Esophagus muscularis mucosa (tissue), 4 donors: Measurements from ENCODE around the gene CDH1. TPM values are rescaled to one million over a fixed set of nuclear protein-coding genes. Genes with fewer than 3 reads are reported as not detected.

ENCODE experiments used
- DNase-seq: peaks from one replicate; pipeline ENCODE4 v3.0.0-alpha.2; 2017; ENCODE audit errors: extremely low spot score
- H3K27ac ChIP-seq, 4 donors: fragments of 200-600 bp; sonication (generic); replicated peaks in 1 of 4; 1 replicate in 3 of 4; 2 replicates in 1 of 4; pipeline ENCODE4 v1.5.1; 2016 to 2019; ENCODE audit warnings: mild to moderate bottlenecking in 1 of 4
- H3K27me3 ChIP-seq, 4 donors: fragments of 200-600 bp; sonication (generic); one replicate each; pipeline versions ENCODE4 v1.5.1 to v1.6.0; 2016 to 2019
- H3K36me3 ChIP-seq, 4 donors: fragments of 200-600 bp; sonication (generic); one replicate each; pipeline ENCODE4 v1.5.1; 2016 to 2019
- H3K4me1 ChIP-seq, 4 donors: fragments of 200-600 bp; sonication (generic); one replicate each; pipeline ENCODE4 v1.5.1; 2016 to 2019
- H3K4me3 ChIP-seq, 4 donors: fragments of 200-600 bp; sonication (generic); 1 replicate in 2 of 4; 2 replicates in 2 of 4; pipeline ENCODE4 v1.5.1; 2016 to 2019; ENCODE audit warnings: mild to moderate bottlenecking in 4 of 4, moderate library complexity in 1 of 4
- H3K9me3 ChIP-seq, 4 donors: fragments of 200-600 bp; sonication (generic); 1 replicate in 3 of 4; 2 replicates in 1 of 4; pipeline ENCODE4 v1.5.1; 2016 to 2019
- EP300 ChIP-seq: sonication (generic); formaldehyde crosslinking; IDR thresholded peaks from one replicate; pipeline ENCODE4 v1.6.1; 2017; ENCODE audit warnings: antibody characterized with exemption
- POLR2A ChIP-seq: fragments of 450-650 bp; IDR thresholded peaks from one replicate; pipeline ENCODE4 v1.6.1; 2017; ENCODE audit warnings: antibody characterized with exemption, moderate library complexity, mild to moderate bottlenecking, low read depth
- POLR2AphosphoS5 ChIP-seq, 2 donors: sonication (generic); formaldehyde crosslinking; IDR thresholded peaks; one replicate each; pipeline ENCODE4 v1.6.1; 2017; ENCODE audit warnings: antibody characterized with exemption in 2 of 2
- WGBS: methylation state at CpG from one replicate; pipeline ENCODE4 v1.1.5; 2018; 5-methylcytosine and 5-hydroxymethylcytosine counted together
- intact Hi-C: fragments of 100-400 bp; cut with DNase I; formaldehyde crosslinking; loops from one replicate; pipeline ENCODE4 v1.15.1; 2023
- total RNA-seq, 4 donors: library from RNA; depleted of rRNA; stranded (reverse); fragments of >200 nt; gene quantifications; one replicate each; pipeline versions ENCODE4 v1.1.0 to v1.2.1, GENCODE V29; 2016
- TF ChIP-seq, protein P1 (sequence below), 3 experiments: fragments of 200-600 bp in 2 of 3; fragments of 450-650 bp in 1 of 3; sonication (generic) in 2 of 3; IDR thresholded peaks; one replicate each; pipeline ENCODE4 v1.5.1; 2017 to 2019; ENCODE audit warnings: antibody characterized with exemption in 3 of 3, mild to moderate bottlenecking in 2 of 3, moderate library complexity in 1 of 3

Gene CDH1
- total RNA-seq, 4 donors from 2014 or later: 0.17 to 0.83 (median 0.51) TPM

DNA sequence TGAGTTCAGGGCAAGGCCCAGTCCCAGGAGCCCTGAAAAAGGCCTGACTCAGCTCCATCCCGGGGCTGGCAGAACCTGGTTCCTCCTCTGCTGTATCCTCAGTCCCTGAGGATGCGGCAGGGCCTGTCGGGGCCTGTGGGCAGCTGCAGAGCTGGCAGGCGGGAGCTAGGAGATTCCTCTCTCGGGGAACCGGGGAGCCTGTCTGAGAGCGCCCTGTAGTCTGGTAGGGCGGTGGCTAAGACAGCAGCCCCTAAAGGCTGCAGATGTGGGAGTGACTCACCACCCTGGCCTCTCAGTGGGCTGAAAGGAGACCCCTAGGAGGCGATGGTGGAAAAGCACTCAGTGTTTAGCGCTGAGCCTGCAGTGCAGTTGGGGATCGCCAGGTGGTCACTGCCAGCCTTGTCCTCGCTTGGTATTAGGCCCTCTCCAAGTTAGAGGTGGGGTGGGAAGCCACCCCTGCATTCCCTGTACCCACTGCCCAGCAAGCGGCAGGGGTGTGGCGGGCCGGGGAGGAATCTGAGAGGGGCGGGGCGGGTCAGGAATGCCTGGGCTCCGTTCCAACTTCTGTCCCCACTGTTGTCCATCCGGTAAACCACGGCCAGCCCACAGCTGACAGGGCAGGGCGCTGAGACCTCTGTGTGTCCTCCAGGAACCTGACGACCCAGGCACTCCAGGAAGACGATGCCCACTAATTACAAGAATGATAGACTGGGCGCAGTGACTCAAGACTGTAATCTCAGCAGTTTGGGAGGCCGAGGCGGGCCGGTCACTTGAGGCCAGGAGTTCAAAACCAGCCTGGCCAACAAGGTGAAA, 29.5 kb upstream of the CDH1 start:
- no peak for DNase-seq
- peaks cover 0 to 24% (median 0%) of the 10 kb centered on the region in 4 donors for H3K27me3 ChIP-seq
- WGBS: 71% methylated on average over 13 of the region's 27 CpGs

DNA sequence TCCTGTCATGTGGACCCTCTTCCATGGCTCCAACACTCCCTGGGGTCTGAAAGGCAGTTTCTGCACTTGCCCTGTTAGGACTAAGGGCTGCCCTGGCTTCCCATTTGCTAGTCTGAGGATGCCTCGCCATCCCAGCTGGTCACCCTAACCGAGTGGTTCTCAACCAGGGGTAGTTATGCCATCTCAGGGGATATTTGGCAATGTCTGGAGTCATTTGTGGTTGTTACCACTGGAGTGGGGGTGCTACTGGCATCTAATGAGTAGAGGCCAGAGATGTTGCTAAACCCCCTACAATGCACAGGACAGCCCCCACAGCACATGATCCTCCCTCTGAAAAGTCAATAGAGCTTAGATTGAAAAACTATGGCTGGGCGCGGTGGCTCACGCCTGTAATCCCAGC, 26.9 kb upstream of the CDH1 start:
- Histone ChIP-seq H3K27ac (no peak overlapping the region), H3K36me3 (no peaks in the 10 kb centered on the region), H3K4me1 (no peaks in the 10 kb centered on the region), H3K9me3 (no peaks in the 10 kb centered on the region), H3K27me3 (peaks cover 0 to 24% (median 0%) of the 10 kb centered on the region in 4 donors), H3K4me3 (no peak overlapping the region)
- 97% methylated on average over 5 of the region's 5 CpGs for WGBS
- intact Hi-C loops: no loop called here
- TF ChIP-seq EP300: no peak
- TF ChIP-seq POLR2A: no peak
- no peak for TF ChIP-seq POLR2AphosphoS5 (IDR thresholded peaks at IDR 0.05)
- TF ChIP-seq, protein P1, sequence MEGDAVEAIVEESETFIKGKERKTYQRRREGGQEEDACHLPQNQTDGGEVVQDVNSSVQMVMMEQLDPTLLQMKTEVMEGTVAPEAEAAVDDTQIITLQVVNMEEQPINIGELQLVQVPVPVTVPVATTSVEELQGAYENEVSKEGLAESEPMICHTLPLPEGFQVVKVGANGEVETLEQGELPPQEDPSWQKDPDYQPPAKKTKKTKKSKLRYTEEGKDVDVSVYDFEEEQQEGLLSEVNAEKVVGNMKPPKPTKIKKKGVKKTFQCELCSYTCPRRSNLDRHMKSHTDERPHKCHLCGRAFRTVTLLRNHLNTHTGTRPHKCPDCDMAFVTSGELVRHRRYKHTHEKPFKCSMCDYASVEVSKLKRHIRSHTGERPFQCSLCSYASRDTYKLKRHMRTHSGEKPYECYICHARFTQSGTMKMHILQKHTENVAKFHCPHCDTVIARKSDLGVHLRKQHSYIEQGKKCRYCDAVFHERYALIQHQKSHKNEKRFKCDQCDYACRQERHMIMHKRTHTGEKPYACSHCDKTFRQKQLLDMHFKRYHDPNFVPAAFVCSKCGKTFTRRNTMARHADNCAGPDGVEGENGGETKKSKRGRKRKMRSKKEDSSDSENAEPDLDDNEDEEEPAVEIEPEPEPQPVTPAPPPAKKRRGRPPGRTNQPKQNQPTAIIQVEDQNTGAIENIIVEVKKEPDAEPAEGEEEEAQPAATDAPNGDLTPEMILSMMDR (IDR thresholded peaks at IDR 0.05): no peak
- DNase-seq: no peak

More for the DNA sequence above, 29.5 kb upstream of the CDH1 start:
- H3K4me3 ChIP-seq: no peak overlapping the region
- H3K9me3 ChIP-seq: no peaks in the 10 kb centered on the region
- no peaks in the 10 kb centered on the region for H3K4me1 ChIP-seq
- no peak overlapping the region for H3K27ac ChIP-seq
- intact Hi-C loops: no loop called here
- no peaks in the 10 kb centered on the region for H3K36me3 ChIP-seq
- TF ChIP-seq EP300 (no peak), POLR2AphosphoS5 (IDR thresholded peaks at IDR 0.05) (no peak), POLR2A (no peak)
- TF ChIP-seq, protein P1 (IDR thresholded peaks at IDR 0.05): no peak

DNA sequence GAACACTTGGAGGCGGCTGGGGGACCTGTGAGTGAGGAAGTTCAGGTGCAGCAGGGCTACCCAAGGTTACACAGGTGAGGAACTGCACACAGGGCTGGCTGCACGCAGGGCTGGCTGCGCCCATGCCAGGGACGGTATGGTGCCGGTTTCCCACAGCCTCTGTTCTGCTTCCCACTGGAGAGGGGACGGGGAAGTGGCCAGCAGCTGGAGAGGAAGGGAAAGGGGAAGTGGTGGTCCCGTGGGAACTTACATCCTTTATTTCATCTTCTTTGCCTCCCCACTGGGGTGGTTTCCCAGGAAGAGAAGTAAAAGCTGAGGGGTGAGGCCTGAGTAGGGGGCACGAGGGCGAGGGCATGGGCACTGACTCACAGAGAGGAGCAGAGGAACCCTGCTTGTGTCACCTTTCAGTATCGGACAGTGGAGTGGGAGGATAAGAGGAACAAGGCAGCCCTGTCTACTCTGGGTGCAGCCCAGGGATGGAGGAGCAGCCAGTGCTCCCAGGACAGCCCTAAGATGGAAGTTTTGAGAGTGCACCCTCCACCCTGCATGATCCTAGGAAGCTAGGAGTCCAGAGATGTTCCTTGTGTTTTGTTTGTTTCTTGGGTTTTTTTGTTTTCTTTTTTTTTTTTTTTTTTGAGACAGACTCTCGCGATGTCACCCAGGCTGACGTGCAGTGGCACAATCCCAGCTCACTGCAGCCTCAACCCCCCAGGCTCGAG, 25.5 kb upstream of the CDH1 start:
- no peaks in the 10 kb centered on the region for H3K4me1 ChIP-seq
- H3K27me3 ChIP-seq: peaks cover 0 to 24% (median 0%) of the 10 kb centered on the region in 4 donors
- no peak overlapping the region for H3K27ac ChIP-seq
- TF ChIP-seq, protein P1 (IDR thresholded peaks at IDR 0.05): no peak
- TF ChIP-seq POLR2AphosphoS5 (IDR thresholded peaks at IDR 0.05): no peak
- no peak for TF ChIP-seq POLR2A
- no peak for TF ChIP-seq EP300
- 60% methylated on average over 14 of the region's 14 CpGs for WGBS
- DNase-seq: no peak
- no peaks in the 10 kb centered on the region for H3K36me3 ChIP-seq
- no peak overlapping the region for H3K4me3 ChIP-seq
- H3K9me3 ChIP-seq: no peaks in the 10 kb centered on the region
- intact Hi-C loops: no loop called here

DNA sequence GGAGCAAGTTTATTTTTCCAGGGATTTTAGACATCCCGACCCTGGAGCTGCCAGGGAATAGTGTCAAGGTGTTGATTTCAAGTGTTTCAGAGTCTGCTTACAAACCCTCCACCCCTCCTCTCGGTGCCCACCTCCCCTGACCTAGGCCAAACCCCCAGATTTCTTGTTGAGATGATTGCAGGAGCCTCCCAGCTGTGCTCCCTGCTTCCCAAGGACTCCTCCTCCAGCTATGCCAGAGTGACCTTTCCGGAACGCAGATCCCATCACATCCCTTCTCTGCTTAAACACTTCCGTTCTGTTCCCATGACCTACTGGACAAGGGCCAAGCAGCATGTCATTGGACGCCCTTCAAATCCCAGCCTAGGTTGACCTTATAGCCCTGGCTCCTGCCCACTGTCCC, 23.7 kb upstream of the CDH1 start:
- no peak for DNase-seq
- intact Hi-C loops: no loop called here
- no peak overlapping the region for H3K4me3 ChIP-seq
- H3K27ac ChIP-seq: no peak overlapping the region
- no peaks in the 10 kb centered on the region for H3K36me3 ChIP-seq
- WGBS: 58% methylated on average over 6 of the region's 6 CpGs
- no peaks in the 10 kb centered on the region for H3K4me1 ChIP-seq
- peaks cover 0 to 24% (median 0%) of the 10 kb centered on the region in 4 donors for H3K27me3 ChIP-seq
- TF ChIP-seq EP300 (no peak), POLR2AphosphoS5 (IDR thresholded peaks at IDR 0.05) (no peak), POLR2A (no peak)
- TF ChIP-seq, protein P1 (IDR thresholded peaks at IDR 0.05): no peak
- peaks cover 0 to 7% (median 1%) of the 10 kb centered on the region in 4 donors for H3K9me3 ChIP-seq
